ENCODE measurements around the gene NGRN. TPM values are rescaled to one million over a fixed set of nuclear protein-coding genes. Genes with fewer than 3 reads are reported as not detected.
A peak's percentile ranks its signal among the peaks of the same experiment; 100 is the strongest.

NGRN gene
- total RNA-seq, 1 experiment from 2014 or later = 137 TPM

DNA sequence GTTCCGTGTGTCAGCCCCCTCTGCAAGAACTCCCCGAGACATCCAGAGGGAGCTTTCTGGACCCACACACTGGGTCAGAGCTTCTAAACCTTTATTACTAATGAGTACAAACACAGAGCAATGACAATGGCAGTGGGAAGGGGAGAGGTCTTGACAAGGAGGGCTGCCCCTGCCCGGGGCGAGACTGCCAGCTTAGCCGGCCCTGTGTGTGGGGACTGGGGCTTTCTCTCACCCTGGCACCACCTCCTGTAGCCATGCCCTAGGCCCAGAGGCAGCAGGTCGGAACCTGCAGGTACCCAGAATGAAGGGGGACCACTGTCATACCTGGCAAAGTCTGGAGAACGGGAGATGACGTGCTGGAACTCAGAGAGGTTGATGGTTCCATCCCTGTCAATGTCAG, 34.9 kb upstream of the NGRN start:
- peak; percentile 3 for ATAC-seq
- Histone ChIP-seq H3K4me3 (ENCODE audit: low read depth in 2 of 2, low read length in 2 of 2) (peak overlapping the region; percentile 0 to 85; a peak in 3 of 4 replicates), H3K27ac (ENCODE audit: low read length) (peak overlapping the region; percentile 99), H3K9me3 (ENCODE audit: control insufficient read depth, insufficient read depth, low read depth, low read length) (no peaks in the 10 kb centered on the region), H3K36me3 (ENCODE audit: control insufficient read depth, insufficient read depth, low read length) (peaks cover 15% of the 10 kb centered on the region; the same call in 1 of the 2 replicates), H3K27me3 (ENCODE audit: control insufficient read depth, insufficient read depth, low read length) (no peaks in the 10 kb centered on the region), H3K4me1 (ENCODE audit: control insufficient read depth, insufficient read depth, low read length) (peaks cover 72% of the 10 kb centered on the region)
- no peak for DNase-seq (ENCODE audit: low read depth, low spot score)
- BruUV-seq (replicated peaks) = no TSS peak
- intact Hi-C loops (cut with micrococcal nuclease; ENCODE audit: unreplicated experiment) (no loop called here), in situ Hi-C loops (cut with HindIII; ENCODE audit: low pct_unique_long_range_greater_than_20kb, low sequenced_read_pairs) (no loop called here)
- peak; percentile 27; the same call in 1 of the 2 replicates for TF ChIP-seq POLR2AphosphoS5 (IDR thresholded peaks at IDR 0.05; ENCODE audit: low read depth, low read length)
- TF ChIP-seq, protein P1, sequence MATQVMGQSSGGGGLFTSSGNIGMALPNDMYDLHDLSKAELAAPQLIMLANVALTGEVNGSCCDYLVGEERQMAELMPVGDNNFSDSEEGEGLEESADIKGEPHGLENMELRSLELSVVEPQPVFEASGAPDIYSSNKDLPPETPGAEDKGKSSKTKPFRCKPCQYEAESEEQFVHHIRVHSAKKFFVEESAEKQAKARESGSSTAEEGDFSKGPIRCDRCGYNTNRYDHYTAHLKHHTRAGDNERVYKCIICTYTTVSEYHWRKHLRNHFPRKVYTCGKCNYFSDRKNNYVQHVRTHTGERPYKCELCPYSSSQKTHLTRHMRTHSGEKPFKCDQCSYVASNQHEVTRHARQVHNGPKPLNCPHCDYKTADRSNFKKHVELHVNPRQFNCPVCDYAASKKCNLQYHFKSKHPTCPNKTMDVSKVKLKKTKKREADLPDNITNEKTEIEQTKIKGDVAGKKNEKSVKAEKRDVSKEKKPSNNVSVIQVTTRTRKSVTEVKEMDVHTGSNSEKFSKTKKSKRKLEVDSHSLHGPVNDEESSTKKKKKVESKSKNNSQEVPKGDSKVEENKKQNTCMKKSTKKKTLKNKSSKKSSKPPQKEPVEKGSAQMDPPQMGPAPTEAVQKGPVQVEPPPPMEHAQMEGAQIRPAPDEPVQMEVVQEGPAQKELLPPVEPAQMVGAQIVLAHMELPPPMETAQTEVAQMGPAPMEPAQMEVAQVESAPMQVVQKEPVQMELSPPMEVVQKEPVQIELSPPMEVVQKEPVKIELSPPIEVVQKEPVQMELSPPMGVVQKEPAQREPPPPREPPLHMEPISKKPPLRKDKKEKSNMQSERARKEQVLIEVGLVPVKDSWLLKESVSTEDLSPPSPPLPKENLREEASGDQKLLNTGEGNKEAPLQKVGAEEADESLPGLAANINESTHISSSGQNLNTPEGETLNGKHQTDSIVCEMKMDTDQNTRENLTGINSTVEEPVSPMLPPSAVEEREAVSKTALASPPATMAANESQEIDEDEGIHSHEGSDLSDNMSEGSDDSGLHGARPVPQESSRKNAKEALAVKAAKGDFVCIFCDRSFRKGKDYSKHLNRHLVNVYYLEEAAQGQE (IDR thresholded peaks at IDR 0.05; ENCODE audit: insufficient read depth in 1 of 2, low read depth in 2 of 2, low read length in 1 of 2) = no peak
- POLR2A ChIA-PET = interaction anchor here (0.6 to 1.3 kb wide), 2 partner anchors 29 to 60 kb away, joined by 3 read pairs; no protein-coding TSS in a partner anchor
- CTCF ChIA-PET = interaction anchor here (1.1 kb wide), 1 partner anchor 9 kb away, joined by 3 read pairs; no protein-coding TSS in a partner anchor

DNA sequence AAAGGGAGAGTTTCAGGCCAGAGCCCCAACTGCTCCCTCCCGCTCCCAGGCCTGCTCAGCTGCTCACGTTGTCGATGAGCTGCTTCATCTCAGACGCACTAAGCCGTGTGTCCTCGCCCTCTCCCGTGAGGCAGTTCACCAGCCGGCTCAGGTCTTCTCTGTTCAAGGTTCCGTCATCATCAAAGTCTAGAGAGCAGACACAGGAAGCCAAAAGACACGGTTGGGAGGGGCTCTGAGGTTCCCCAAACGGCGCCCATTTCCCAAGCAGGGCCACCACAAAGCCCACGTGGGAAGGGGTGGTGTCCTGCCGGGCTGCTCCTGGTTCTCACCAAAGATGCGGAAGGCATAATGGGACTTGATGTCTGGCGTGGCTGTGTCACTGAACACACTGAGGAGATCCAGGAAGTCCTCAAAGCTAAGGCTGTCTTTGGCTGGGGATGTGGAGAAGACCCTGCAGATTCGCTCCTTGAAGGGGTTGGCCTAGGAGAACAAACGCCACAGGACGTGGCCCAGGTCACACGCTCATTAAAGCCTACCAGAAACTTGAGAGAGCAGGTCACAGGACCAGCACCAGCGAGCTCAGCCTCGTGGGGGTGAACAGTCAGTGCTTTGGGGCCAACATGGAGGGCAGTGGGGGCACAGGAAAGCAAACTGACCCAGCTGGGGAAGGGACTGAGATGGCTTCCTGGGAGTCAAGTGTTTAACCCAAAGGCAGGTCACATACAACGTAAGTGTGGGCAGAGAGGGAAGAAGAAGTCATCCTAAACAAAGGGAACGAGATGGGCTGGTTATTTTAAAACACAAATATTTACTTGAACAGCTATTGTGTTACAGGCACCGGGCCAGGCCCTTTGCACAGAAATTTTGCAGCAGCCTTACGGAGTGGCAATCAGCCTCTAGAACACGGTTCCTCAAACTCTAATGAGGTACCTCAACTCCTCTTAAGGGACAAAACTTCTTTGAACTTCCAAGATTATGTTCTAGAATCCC, 34.1 kb upstream of the NGRN start:
- ATAC-seq = peak; percentile 9
- CTCF ChIA-PET = interaction anchor here (0.7 to 1.1 kb wide), 2 partner anchors 10 to 333 kb away, joined by 3 read pairs; no protein-coding TSS in a partner anchor

More for the DNA sequence above, 34.1 kb upstream of the NGRN start:
- BruUV-seq (replicated peaks) = no TSS peak
- Histone ChIP-seq H3K27ac (ENCODE audit: low read length) (peak overlapping the region; percentile 99), H3K4me1 (ENCODE audit: control insufficient read depth, insufficient read depth, low read length) (peaks cover 65% of the 10 kb centered on the region), H3K36me3 (ENCODE audit: control insufficient read depth, insufficient read depth, low read length) (peaks cover 9% of the 10 kb centered on the region; the same call in 1 of the 2 replicates), H3K4me3 (ENCODE audit: low read depth in 2 of 2, low read length in 2 of 2) (peak overlapping the region; percentile 75 to 85), H3K27me3 (ENCODE audit: control insufficient read depth, insufficient read depth, low read length) (no peaks in the 10 kb centered on the region), H3K9me3 (ENCODE audit: control insufficient read depth, insufficient read depth, low read depth, low read length) (no peaks in the 10 kb centered on the region)
- in situ Hi-C loops (cut with HindIII; ENCODE audit: low pct_unique_long_range_greater_than_20kb, low sequenced_read_pairs) = no loop called here
- DNase-seq (ENCODE audit: low read depth, low spot score) = no peak
- POLR2A ChIA-PET = interaction anchor here (0.6 to 1.3 kb wide), 3 partner anchors 18 to 1337 kb away, joined by 3 to 5 read pairs (median 3); partner anchors contain the start of gene TTLL13
- intact Hi-C loops (cut with micrococcal nuclease; ENCODE audit: unreplicated experiment) = no loop called here
- TF ChIP-seq POLR2AphosphoS5 (IDR thresholded peaks at IDR 0.05; ENCODE audit: low read depth, low read length) (peak; percentile 17), TCF7L2 (IDR thresholded peaks at IDR 0.05; ENCODE audit: low read depth, low read length) (no peak), SIN3A (IDR thresholded peaks at IDR 0.05; ENCODE audit: borderline replicate concordance, insufficient read depth, low read depth, low read length) (peak; percentile 56; the same call in 1 of the 2 replicates)
- TF ChIP-seq, protein P2, sequence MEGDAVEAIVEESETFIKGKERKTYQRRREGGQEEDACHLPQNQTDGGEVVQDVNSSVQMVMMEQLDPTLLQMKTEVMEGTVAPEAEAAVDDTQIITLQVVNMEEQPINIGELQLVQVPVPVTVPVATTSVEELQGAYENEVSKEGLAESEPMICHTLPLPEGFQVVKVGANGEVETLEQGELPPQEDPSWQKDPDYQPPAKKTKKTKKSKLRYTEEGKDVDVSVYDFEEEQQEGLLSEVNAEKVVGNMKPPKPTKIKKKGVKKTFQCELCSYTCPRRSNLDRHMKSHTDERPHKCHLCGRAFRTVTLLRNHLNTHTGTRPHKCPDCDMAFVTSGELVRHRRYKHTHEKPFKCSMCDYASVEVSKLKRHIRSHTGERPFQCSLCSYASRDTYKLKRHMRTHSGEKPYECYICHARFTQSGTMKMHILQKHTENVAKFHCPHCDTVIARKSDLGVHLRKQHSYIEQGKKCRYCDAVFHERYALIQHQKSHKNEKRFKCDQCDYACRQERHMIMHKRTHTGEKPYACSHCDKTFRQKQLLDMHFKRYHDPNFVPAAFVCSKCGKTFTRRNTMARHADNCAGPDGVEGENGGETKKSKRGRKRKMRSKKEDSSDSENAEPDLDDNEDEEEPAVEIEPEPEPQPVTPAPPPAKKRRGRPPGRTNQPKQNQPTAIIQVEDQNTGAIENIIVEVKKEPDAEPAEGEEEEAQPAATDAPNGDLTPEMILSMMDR (IDR thresholded peaks at IDR 0.05) = no peak

Data from Panc1 (cell line).